ENCODE results near the gene FNDC10.
"Not testable (repeated sequence)": the region's sequence is repeated elsewhere in the genome, so short reads cannot be mapped to it uniquely, and the experiment has no call there.

The FNDC10 gene

DNA sequence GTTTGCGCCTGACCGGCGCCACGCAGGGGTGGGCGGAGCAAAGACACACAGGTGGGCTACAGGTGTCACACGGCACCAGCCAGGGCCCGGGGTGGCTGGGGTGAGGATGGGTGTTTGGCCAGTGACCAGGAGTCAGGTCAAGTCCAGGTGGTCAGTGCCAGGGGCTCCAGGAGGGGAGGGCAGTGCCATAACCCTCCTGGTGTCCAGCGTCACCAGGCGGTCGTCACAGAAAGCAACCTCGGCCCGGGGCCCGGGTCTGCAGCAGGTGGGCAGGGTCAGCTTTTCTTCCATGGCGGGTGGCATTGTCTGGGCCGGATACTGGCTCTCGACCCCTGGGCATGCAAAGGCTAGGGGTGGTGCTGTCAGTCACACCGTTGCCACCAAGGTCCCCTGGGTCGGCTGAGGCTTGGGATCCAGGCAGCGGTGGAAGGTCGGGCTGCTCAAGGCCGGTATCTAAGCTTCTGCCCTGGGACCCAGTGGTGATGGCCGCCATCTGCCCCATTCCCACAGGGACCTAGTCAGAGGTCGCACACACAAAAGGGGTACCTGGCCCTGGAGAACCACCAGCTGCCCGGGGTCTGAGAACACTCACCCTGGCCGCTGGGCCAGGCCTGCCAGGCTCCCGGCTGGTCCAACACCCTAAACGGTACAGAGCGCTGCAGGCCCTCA, 1.8 kb downstream of the FNDC10 start:
- DNase-seq, result no peak

DNA sequence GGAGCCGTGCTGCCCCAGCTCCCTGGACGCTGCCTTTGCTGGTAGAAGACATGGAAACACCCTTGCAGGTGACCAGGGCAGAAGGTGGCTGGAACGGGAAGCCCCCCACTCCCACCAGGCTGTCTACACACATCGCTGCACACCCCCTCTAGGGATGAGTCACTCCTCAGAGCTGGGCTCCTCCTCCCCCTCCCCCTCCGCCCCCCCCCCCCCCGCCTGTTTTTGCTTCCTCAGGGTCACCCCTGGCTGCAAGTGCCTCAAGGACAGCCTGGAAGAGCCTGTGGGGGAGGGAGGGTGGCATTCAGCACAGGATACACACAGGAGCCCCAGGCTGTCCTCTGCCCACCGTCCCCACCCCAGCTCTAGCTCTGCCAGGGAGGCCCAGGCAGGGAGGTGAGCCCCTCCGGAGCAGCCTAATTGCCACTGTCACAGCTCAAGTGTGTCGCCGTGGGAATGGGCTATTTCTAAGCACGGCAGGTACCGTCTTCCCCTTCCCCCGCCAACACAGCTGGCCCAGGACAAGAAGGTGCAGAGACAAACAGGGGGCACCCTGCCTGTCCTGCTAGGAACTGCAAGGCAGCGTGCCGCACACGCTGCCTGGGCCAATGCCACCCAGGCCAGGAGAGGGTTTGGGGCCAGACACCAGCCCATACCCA, 2.5 kb downstream of the FNDC10 start:
- peak; percentile 32 for DNase-seq

GRCh38 chr1:1596493-1597274, 3.3 kb downstream of the FNDC10 start:
- no peak for DNase-seq

- not testable (repeated sequence) for DNase-seq
Observed at GRCh38 chr1:1595341-1595740, 4.6 kb downstream of the FNDC10 start.

DNA sequence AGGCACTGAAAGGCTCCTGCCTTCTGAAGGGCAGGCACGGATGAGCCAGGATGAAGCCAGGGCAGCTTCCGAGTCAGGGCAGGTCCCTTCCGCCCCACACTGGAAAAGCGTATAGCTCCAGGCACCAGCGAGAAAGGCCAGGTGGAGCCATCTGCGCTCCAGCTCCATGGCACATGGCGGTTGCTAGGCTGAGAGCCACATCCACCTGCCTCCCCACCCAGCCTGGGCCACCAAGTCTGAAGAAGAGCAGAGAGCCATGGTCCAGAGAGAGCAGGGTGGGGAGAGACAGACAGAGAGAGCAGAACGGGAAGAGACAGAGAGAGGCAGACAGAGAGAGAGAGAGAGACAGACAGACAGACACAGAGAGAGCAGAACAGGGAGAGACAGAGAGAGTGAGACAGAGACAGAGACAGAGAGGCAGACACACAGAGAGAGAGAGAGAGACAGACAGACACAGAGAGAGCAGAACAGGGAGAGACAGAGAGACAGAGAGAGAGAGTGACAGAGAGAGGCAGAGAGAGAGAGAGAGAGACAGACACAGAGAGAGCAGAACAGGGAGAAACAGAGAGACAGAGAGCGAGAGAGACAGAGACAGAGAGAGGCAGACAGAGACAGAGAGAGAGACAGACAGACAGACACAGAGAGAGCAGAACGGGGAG, 5.2 kb downstream of the FNDC10 start:
- DNase-seq, result no peak

DNA sequence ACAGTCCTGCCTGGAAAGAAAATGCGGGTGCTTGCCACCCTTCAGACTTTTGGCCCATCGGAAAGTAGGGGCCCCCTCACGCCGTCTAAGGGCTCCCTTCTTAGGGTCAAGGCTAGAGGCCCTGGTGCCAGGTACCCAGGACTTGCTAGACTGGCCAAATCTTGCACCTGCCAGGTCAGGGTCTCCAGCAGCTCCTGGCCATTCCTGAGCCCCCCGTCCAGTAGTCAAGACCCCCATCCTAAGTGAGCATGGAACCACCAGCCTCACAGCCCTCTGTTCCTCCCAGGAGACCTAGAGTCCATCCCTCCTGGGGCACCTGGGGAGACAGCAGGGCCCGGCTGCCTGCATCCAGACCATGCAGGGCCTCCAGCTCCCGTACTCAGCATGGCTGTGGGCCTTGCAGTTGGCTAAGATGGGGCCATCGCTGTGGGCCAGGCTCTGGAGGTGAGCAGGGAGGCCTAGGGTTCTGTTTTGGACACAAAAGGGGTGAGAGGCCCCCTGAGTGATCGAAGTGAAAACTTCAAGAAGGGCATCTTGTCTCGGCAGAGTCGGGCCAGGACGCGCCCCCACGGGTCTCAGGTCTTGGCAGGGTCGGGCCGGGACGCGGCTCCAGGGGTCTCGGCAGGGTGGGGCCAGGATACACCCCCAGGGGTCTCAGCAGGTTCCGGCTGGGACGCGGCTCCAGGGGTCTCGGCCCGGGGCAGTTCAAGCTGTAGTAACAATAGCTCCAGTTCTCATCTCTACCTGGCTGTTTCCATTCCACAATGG, 5.9 kb downstream of the FNDC10 start:
- DNase-seq, result no peak

GRCh38 chr1:1591452-1591851, 8.5 kb downstream of the FNDC10 start:
- no peak for DNase-seq

DNA sequence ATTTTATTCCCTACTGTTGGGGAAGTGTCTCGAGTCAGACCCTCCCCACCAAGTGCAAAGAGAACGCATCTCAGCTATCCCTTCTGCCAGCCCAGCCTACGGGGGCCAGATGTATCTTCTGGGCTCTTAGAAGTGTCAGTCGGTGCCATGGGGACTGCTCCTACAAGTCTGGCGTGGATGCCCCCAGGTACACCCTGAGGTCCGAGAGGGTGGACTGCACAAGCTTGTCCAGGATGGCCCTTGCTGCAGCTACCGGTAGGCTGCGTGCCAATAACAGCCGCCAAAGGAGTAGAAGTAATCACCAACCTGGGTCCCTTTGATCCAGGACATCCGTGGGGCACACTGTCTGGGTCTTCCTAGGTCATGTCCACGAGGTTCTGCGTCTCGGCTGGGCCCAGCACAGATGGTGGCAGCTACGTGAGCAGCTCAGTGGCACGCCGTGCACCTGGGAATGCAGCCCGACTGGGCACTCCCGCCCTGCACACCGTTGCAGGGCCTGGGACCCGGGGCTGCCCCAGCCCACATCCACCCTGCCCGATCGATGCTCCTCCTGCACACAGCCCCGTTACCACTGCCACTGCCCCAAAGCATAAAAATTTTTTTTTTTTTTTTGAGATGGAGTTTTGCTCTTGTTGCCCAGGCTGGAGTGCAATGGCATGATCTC, 16.5 kb downstream of the FNDC10 start:
- DNase-seq, result no peak

GRCh38 chr1:1582585-1583346, 17.2 kb downstream of the FNDC10 start:
- no peak for DNase-seq

- DNase-seq, result no peak
Observed at GRCh38 chr1:1578371-1578940, 21.5 kb downstream of the FNDC10 start.

DNA sequence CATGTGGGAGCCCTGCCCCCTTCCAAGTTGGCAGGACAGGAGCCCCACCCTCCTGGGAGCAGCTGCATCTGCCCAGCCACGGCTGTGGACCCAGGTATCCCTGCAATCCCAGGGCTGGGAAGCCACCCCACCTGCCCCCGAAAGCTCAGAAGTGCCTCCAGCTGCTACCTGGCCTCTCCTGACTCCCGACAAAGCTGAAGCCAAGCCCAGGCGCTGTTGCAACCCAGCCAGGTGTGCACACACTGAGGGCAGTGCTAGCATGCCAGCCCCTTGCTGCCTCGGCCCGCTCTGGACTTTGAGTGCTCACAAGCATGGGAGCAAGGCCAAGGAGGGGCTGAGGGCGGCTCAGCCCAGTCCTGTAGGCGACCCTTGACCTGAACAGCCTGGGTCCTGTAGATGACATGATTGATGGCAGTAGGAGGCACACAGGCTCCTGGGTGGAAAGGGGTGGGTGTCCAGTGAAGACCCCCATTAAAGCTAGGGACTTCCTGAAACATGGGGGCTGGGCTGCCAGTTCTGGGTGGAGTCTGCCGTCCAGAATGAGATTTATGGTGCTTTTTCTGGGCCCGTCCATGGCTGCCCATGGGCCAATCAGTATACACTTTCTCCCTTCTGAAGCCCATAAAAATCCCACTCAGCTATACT, 22.4 kb downstream of the FNDC10 start:
- no peak for DNase-seq

DNA sequence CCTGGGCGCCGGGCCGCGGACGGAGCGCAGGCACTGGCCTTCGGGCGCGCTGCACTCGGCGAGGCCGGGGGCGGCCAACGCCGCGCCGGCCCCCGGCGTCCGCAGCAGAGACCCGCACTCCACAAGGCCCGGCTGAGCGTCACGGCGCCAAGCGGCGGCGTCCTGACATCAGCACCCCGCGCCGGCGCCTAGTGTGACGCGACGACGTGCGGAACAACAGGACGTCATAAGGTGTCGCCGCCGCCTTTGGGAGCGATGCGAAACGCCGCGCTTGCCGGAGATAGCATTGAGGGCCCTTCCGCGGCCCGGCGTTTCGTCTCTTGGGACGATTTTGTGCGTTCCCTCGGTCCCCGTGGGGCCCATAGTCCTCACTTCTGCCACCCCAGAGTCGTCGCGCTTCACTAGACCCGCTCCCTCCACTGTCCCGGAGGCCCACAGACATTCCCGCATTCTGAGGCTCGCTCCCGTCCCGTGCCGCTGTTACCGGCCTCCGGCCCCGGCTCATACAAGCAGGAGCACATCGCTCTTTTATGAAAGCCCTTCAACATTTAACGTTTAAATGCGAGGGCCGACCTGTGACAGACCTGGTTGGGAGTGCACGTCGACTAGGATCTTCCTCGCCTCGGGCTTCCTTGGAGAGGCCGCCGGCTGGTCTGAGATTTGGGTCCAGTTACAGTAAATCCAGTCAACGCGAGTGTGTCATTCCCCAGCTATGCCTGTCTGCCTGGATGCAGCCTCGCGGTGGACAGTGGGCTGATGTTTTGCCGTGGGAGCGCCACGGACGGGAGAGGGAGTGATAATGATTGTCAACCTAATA, 25.0 kb downstream of the FNDC10 start, which contains the start of gene SSU72:
SSU72 (minus strand) TSS at position 143 of the 817 bp plus-strand sequence. CDS start 306 bp downstream, outside the sequence.
- DNase-seq, result peak; percentile 92

DNA sequence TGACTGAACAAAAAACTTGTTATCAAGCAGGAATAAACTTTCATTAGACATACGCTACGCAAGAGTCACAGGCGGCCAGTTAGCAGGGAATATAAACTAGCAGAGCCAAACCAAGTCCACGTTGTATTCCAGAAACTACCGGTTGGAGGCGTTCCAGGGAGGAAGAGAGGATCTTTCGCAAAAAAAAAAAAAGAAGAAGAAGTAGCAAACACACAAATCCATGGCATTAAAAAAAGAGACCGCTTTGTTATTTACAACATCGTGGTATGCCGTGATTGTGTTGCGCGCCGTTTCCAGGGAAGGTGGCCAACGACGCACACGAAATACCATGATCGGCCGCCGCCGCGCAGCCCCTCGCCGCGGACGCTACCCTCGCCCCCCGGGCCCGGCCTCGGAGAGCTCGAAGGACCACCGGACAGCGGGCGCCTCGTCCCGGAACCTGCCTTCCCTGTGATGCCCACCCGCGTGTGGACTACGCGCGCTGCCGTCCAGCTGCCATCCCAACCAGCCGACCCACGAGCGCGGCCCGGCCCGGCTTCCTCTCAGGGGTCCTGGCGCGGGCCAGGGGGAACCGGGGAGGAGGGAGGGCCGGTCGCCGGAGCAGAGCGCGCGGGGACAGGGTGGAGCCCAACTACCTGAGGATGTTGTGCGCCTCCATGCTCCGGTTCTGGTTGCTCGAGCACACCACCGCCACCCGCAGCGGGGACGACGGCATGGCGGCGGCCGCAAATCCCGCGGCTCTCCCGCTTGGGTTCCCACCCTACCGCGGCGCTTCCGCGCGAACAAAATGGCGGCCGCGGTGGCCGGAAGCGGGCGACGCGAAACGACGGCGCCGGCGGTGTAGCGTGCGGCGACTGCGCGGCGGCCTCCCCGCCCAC, 25.9 kb downstream of the FNDC10 start:
- peak; percentile 74 for DNase-seq

- no peak for DNase-seq
Observed at GRCh38 chr1:1569341-1569740, 30.6 kb downstream of the FNDC10 start.

GRCh38 chr1:1567891-1568291, 32.0 kb downstream of the FNDC10 start:
- DNase-seq, result no peak

DNA sequence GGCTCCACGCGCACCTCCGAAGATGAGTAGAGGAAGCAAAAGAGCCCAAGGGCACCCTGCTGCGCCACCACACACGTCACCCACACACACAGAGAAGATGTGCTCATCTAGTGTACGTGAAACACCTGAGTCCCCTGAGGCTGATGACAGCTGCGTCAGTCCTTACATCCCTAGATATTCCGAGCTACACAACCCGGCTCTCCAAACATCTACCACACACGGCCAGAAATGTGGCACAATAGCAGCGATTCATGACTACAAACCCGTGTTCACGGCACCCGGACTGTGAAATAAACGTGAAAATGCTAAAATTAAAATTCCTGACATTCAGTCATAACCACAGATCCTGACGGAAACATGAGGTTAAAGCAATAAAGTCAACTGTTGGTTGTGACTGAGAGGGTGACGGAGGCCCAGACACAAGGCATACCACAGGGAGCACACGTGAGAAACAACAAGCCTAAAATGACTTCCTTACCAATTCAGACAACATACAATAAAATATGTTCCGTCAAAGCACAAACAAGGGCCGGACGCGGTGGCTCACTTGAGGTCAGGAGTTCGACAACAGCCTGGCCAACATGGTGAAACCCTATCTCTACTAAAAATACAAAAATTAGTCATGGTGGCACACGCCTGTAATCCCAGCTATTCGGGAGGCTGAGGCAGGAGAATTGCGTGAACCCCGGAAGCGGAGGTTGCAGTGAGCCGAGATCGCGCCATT, 32.6 kb downstream of the FNDC10 start:
- DNase-seq, result no peak

GRCh38 chr1:1565340-1565739, 34.6 kb downstream of the FNDC10 start:
- no peak for DNase-seq

DNA sequence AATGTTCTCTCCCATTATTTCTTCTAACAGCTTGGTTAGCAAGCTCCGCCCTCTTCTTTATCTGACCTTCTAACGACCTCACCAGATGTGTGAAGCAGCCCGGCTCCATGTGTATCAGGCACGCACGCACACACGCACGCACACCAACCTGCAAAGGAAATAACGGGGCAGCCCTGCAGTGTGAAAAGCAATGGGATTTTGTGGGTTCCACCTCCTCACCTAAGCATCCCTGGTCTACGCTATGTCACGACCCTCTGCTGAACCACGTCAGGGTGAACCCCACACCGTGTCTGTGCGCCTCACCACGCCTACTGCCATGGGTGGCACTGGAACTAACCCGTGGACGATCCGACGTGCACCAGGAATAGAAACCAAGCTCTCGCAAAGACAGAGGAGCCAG, 35.7 kb downstream of the FNDC10 start:
- peak; percentile 51 for DNase-seq

Measured in hematopoietic multipotent progenitor cell treated with erythropoietin and hydrocortisone succinate and interleukin-3 and kit ligand, for 8 days (in vitro differentiated cells).